Colonic mucosa (tissue), 4 donors: ENCODE measurements around the gene PNLIPRP1. TPM values are rescaled to one million over a fixed set of nuclear protein-coding genes. Genes with fewer than 3 reads are reported as not detected.

Experiments used
- DNase-seq: peaks from one replicate; pipeline ENCODE4 v3.0.0-alpha.2; 2020
- H3K27ac ChIP-seq: fragments of 200-600 bp; one replicate; pipeline ENCODE4 v1.8.0; 2021
- H3K27me3 ChIP-seq: fragments of 200-600 bp; one replicate; pipeline ENCODE4 v1.8.0; 2021
- H3K36me3 ChIP-seq: fragments of 200-600 bp; one replicate; pipeline ENCODE4 v1.8.0; 2021
- H3K4me1 ChIP-seq: fragments of 200-600 bp; one replicate; pipeline ENCODE4 v1.8.0; 2021; ENCODE audit warnings: mild to moderate bottlenecking
- H3K4me3 ChIP-seq: fragments of 200-600 bp; one replicate; pipeline ENCODE4 v1.8.0; 2021
- H3K9ac ChIP-seq, 2 donors: one replicate each; pipeline ENCODE4 v1.7.0; 2013; ENCODE audit warnings: control low read depth in 2 of 2, low read depth in 2 of 2, low read length in 2 of 2
- H3K9me3 ChIP-seq: fragments of 200-600 bp; one replicate; pipeline ENCODE4 v1.8.0; 2021
- intact Hi-C: fragments of 100-400 bp; cut with DNase I; formaldehyde crosslinking; loops from one replicate; pipeline ENCODE4 v1.14.1; 2022
- total RNA-seq, 2 donors: library from RNA; stranded (reverse); fragmentation: NEBNext Ultra II Directional in 1 of 2; extraction: Animal tissue kit (Norgen Biotek cat#: 25700) in 1 of 2; gene quantifications; one replicate each; pipeline ENCODE4 v1.2.1, GENCODE V29; 2021
- TF ChIP-seq, protein P1 (sequence below): fragments of 200-600 bp; IDR thresholded peaks from one replicate; pipeline ENCODE4 v1.8.0; 2022; ENCODE audit warnings: antibody characterized with exemption, mild to moderate bottlenecking
- donor health status: healthy.
- donor health status: DM: no; HTN: no; CAD: no.
- donor health status: DM: no; HTN: no; CAD: no.

PNLIPRP1 gene
- total RNA-seq, 2 donors from 2014 or later: 2.5 TPM; not detected in 1

DNA sequence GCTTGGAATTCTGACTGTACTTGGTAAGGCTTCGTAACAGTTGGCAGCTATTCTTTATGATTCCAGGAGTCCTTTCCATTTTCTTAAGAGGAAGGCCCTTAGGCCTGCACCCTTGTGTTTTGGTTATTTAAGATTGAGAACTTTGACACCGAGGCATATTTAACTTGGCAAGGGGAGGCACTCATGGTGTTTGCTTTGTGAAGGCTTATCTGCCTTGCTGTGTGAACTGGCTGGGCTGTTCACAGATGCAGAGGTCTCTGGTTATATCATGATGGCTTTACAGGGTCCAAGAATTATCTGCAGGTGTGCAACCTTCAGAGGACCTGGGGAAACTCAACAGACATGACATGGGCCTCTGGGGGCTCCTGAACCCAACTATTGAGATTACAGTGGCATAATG is 833 bp upstream of the PNLIPRP1 start:
- Histone ChIP-seq H3K36me3 (no peaks in the 10 kb centered on the region), H3K9me3 (no peaks in the 10 kb centered on the region), H3K27me3 (no peaks in the 10 kb centered on the region), H3K4me3 (no peak overlapping the region), H3K9ac (peak overlapping the region in 1 of 2 donors; percentile 6), H3K27ac (peak overlapping the region; percentile 8), H3K4me1 (peaks cover 5% of the 10 kb centered on the region)
- peak; percentile 65 for DNase-seq
- TF ChIP-seq, protein P1, sequence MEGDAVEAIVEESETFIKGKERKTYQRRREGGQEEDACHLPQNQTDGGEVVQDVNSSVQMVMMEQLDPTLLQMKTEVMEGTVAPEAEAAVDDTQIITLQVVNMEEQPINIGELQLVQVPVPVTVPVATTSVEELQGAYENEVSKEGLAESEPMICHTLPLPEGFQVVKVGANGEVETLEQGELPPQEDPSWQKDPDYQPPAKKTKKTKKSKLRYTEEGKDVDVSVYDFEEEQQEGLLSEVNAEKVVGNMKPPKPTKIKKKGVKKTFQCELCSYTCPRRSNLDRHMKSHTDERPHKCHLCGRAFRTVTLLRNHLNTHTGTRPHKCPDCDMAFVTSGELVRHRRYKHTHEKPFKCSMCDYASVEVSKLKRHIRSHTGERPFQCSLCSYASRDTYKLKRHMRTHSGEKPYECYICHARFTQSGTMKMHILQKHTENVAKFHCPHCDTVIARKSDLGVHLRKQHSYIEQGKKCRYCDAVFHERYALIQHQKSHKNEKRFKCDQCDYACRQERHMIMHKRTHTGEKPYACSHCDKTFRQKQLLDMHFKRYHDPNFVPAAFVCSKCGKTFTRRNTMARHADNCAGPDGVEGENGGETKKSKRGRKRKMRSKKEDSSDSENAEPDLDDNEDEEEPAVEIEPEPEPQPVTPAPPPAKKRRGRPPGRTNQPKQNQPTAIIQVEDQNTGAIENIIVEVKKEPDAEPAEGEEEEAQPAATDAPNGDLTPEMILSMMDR: no peak
- intact Hi-C loops: no loop called here

DNA sequence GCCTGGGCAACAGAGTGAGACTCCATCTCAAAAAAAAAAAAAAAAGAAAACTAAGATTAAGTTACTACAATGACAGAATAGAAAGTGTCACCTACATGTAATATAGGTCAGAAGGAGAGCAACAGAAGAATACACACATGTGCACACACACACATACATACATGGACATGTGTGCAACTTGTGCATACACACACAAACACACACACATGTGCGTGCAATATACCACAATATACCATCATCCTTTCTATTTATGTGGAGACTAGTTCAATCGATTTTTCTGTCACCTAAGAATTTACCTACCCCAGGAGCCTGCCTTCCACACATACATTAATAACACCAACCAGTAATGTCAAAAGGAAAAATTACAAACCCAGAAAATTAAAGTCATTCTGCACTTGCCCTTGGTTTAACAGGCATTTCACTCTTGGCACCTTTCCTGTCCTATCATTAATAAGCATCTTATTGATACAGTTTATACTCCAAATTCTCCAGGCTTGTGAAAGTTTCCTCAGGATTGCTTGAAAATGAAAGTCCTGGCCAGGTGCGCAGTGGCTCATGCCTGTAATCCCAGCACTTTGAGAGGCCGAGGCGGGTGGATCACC is 2.5 kb downstream of the PNLIPRP1 start:
- no peak overlapping the region for H3K27ac ChIP-seq
- H3K36me3 ChIP-seq: no peaks in the 10 kb centered on the region
- no peaks in the 10 kb centered on the region for H3K27me3 ChIP-seq
- DNase-seq: no peak
- intact Hi-C loops: no loop called here
- TF ChIP-seq, protein P1: no peak
- H3K4me1 ChIP-seq: peaks cover 5% of the 10 kb centered on the region
- no peaks in the 10 kb centered on the region for H3K9me3 ChIP-seq
- no peak overlapping the region for H3K4me3 ChIP-seq
- no peak overlapping the region for H3K9ac ChIP-seq

DNA sequence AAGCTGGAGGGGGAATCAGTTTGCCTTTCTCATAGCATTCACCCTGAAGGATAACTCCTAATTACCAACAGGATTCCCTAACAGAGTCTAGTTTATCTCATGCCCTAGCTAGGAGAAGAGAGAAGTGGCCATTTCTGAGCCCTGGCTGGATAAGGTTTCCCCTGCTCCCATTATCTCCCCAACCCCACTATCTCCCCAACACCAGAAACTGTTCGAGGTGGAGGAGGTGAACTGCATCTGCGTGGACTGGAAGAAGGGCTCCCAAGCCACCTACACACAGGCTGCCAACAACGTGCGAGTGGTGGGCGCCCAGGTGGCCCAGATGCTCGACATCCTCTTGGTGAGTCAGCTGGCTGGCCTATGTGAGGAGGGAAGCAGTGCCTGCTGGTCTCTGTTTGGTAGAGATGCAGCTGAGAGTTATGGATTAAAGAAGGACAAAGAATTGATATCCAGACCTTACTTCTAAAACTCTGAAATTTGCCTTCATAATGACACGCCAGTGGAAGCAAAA is 3.8 kb downstream of the PNLIPRP1 start:
- Histone ChIP-seq H3K9ac (no peak overlapping the region), H3K36me3 (no peaks in the 10 kb centered on the region), H3K27ac (no peak overlapping the region), H3K9me3 (no peaks in the 10 kb centered on the region), H3K4me1 (peaks cover 5% of the 10 kb centered on the region), H3K4me3 (no peak overlapping the region), H3K27me3 (no peaks in the 10 kb centered on the region)
- TF ChIP-seq, protein P1: no peak
- DNase-seq: no peak
- intact Hi-C loops: no loop called here

DNA sequence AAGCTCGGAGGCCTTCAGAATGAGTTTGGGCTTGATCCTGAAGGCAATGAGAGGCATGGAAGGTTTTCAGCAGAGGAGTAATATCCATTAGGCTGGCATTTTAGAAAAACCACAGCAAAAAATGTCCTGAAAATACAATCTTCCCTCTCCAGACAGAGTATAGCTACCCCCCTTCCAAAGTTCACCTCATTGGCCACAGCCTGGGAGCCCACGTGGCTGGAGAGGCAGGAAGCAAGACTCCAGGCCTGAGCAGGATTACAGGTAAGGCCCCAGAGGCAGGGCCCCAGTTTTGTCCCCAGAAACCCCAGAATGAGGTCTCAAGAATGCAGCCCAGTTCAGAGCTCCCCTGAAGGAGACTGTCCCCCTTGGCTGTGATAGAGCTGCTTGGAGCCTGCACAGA is 5.3 kb downstream of the PNLIPRP1 start:
- no peaks in the 10 kb centered on the region for H3K4me1 ChIP-seq
- H3K27me3 ChIP-seq: no peaks in the 10 kb centered on the region
- TF ChIP-seq, protein P1: no peak
- no peak overlapping the region for H3K27ac ChIP-seq
- no peak for DNase-seq
- no peak overlapping the region for H3K4me3 ChIP-seq
- H3K9ac ChIP-seq: no peak overlapping the region
- intact Hi-C loops: no loop called here
- H3K36me3 ChIP-seq: no peaks in the 10 kb centered on the region
- no peaks in the 10 kb centered on the region for H3K9me3 ChIP-seq

DNA sequence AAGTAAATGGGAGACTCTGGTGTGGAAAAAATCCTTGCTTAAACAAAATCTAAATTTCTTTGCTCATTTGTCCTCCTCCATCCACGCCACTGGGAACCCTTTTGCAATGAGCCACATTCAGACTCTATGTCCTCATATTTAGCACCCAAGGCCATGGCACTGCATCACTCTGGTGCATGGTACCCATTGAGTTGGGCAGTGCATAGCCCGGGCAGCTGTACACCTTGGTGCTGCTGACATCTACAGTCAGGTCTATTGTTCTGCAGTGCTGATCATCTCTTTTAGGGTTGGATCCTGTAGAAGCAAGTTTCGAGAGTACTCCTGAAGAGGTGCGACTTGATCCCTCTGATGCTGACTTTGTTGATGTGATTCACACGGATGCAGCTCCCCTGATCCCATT is 6.8 kb downstream of the PNLIPRP1 start:
- intact Hi-C loops: no loop called here
- H3K4me1 ChIP-seq: no peaks in the 10 kb centered on the region
- H3K27ac ChIP-seq: no peak overlapping the region
- no peak for DNase-seq
- TF ChIP-seq, protein P1: no peak
- H3K4me3 ChIP-seq: no peak overlapping the region
- no peaks in the 10 kb centered on the region for H3K36me3 ChIP-seq
- H3K9me3 ChIP-seq: no peaks in the 10 kb centered on the region
- H3K27me3 ChIP-seq: no peaks in the 10 kb centered on the region
- H3K9ac ChIP-seq: no peak overlapping the region
